GM18502 (cell line): ENCODE data around the gene EVI5.
A peak's percentile ranks its signal among the peaks of the same experiment; 100 is the strongest.
"Not testable (repeated sequence)": the region's sequence is repeated elsewhere in the genome, so short reads cannot be mapped to it uniquely, and the experiment has no call there.

Experiments
- ATAC-seq: cut with Tn5 transposase; IDR thresholded peaks from one replicate; pipeline ENCODE4 v1.9.1; 2021; ENCODE audit warnings: mild to moderate bottlenecking; ENCODE audit not compliant: unreplicated experiment, poor library complexity

Gene EVI5

GRCh38 chr1:92795166-92795565, 10.3 kb upstream of the EVI5 start:
- no peak for ATAC-seq

GRCh38 chr1:92792340-92792782, 7.5 kb upstream of the EVI5 start:
- no peak for ATAC-seq

GRCh38 chr1:92791487-92792066, 6.7 kb upstream of the EVI5 start:
- ATAC-seq: no peak

- ATAC-seq: no peak
These were observed 6.0 kb upstream of the EVI5 start for GRCh38 chr1:92790867-92791266.

- ATAC-seq: no peak
These were observed 5.2 kb upstream of the EVI5 start for GRCh38 chr1:92790081-92790480.

GRCh38 chr1:92786111-92786901, 1.4 kb upstream of the EVI5 start:
- no peak for ATAC-seq

- peak; percentile 22 for ATAC-seq
These were observed 778 bp downstream of the EVI5 start for GRCh38 chr1:92784021-92784638.

GRCh38 chr1:92783550-92783949, 1.4 kb downstream of the EVI5 start:
- not testable (repeated sequence) for ATAC-seq

- no peak for ATAC-seq
These were observed 6.5 kb downstream of the EVI5 start for GRCh38 chr1:92778376-92778775.

GRCh38 chr1:92774407-92774806, 10.5 kb downstream of the EVI5 start:
- no peak for ATAC-seq

GRCh38 chr1:92773749-92774148, 11.2 kb downstream of the EVI5 start:
- not testable (repeated sequence) for ATAC-seq

GRCh38 chr1:92769856-92770255, 15.1 kb downstream of the EVI5 start:
- ATAC-seq: no peak

GRCh38 chr1:92768915-92769314, 16.0 kb downstream of the EVI5 start:
- ATAC-seq: no peak

- no peak for ATAC-seq
These were observed 16.6 kb downstream of the EVI5 start for GRCh38 chr1:92768296-92768695.

- no peak for ATAC-seq
These were observed 20.8 kb downstream of the EVI5 start for GRCh38 chr1:92764116-92764515.

GRCh38 chr1:92762355-92762754, 22.6 kb downstream of the EVI5 start:
- no peak for ATAC-seq

GRCh38 chr1:92759361-92759760, 25.5 kb downstream of the EVI5 start:
- no peak for ATAC-seq

GRCh38 chr1:92756537-92756936, 28.4 kb downstream of the EVI5 start:
- ATAC-seq: no peak

- no peak for ATAC-seq
These were observed 29.1 kb downstream of the EVI5 start for GRCh38 chr1:92755541-92756461.

GRCh38 chr1:92754719-92755050, 30.2 kb downstream of the EVI5 start:
- no peak for ATAC-seq
